GM11168 (cell line): ENCODE measurements around the gene GP1BA.

Experiments used
- in situ Hi-C: fragments of 300-500 bp; cut with MboI; formaldehyde crosslinking; loops from one replicate; pipeline ENCODE4 v1.12.0; 2022; ENCODE audit warnings: low sequenced_read_pairs; ENCODE audit not compliant: unreplicated experiment

GP1BA gene

GRCh38 chr17:4934173-4934979 lies 2.3 kb downstream of the GP1BA start:
- in situ Hi-C loops: no loop called here

- in situ Hi-C loops: no loop called here
These were observed 3.6 kb downstream of the GP1BA start for GRCh38 chr17:4935650-4936049.

- in situ Hi-C loops: no loop called here
These were observed 4.4 kb downstream of the GP1BA start for GRCh38 chr17:4936436-4936835.

GRCh38 chr17:4937553-4937952 lies 5.5 kb downstream of the GP1BA start:
- in situ Hi-C loops: no loop called here

- in situ Hi-C loops: no loop called here
These were observed 6.0 kb downstream of the GP1BA start for GRCh38 chr17:4938069-4938491.

GRCh38 chr17:4938688-4939545 lies 6.8 kb downstream of the GP1BA start:
- in situ Hi-C loops: no loop called here

GRCh38 chr17:4939546-4939795 lies 7.4 kb downstream of the GP1BA start:
- in situ Hi-C loops: no loop called here

GRCh38 chr17:4939796-4940554 lies 7.9 kb downstream of the GP1BA start, which contains the start of the genes RNF167 and SLC25A11:
RNF167 (plus strand) TSS chr17:4940268; CDS start chr17:4940910, 642 bp downstream.
SLC25A11 (minus strand) TSS chr17:4940046; CDS start chr17:4939910, 136 bp downstream.
- in situ Hi-C loops: no loop called here

GRCh38 chr17:4940555-4941318 lies 8.7 kb downstream of the GP1BA start:
- in situ Hi-C loops: no loop called here

GRCh38 chr17:4941319-4941610 lies 9.2 kb downstream of the GP1BA start:
- in situ Hi-C loops: no loop called here

GRCh38 chr17:4942760-4943508 lies 10.9 kb downstream of the GP1BA start:
- in situ Hi-C loops: no loop called here

GRCh38 chr17:4944163-4944553 lies 12.1 kb downstream of the GP1BA start:
- in situ Hi-C loops: no loop called here

- in situ Hi-C loops: no loop called here
These were observed 12.6 kb downstream of the GP1BA start for GRCh38 chr17:4944554-4945175.

GRCh38 chr17:4945176-4945943 lies 13.3 kb downstream of the GP1BA start:
- in situ Hi-C loops: no loop called here

- in situ Hi-C loops: no loop called here
These were observed 13.8 kb downstream of the GP1BA start for GRCh38 chr17:4945944-4946280.

GRCh38 chr17:4946312-4946976 lies 14.4 kb downstream of the GP1BA start:
- in situ Hi-C loops: no loop called here

GRCh38 chr17:4947010-4947410 lies 14.9 kb downstream of the GP1BA start:
- in situ Hi-C loops: no loop called here
